Neural cell (in vitro differentiated cells): ENCODE results near the gene PRPS1L1.

ENCODE experiments used
- EP300 ChIP-seq: fragments of 450-650 bp; conservative IDR thresholded peaks from 2 replicates; pipeline ENCODE4 v1.6.1; 2014; ENCODE audit warnings: antibody characterized with exemption, mild to moderate bottlenecking, moderate library complexity; ENCODE audit not compliant: poor library complexity, severe bottlenecking
- EZH2 ChIP-seq: fragments of 200-600, 300-800 bp; shearing (Covaris generic), sonication (generic); IDR thresholded peaks from 2 replicates; pipeline ENCODE4 v1.6.1; 2014; ENCODE audit warnings: antibody characterized with exemption, low read length, borderline replicate concordance, mild to moderate bottlenecking; ENCODE audit not compliant: insufficient read depth, poor library complexity, severe bottlenecking
- MXI1 ChIP-seq: fragments of 450-650 bp; conservative IDR thresholded peaks from 2 replicates; pipeline ENCODE4 v1.6.1; 2014; ENCODE audit warnings: antibody characterized with exemption, mild to moderate bottlenecking; ENCODE audit not compliant: poor library complexity, severe bottlenecking
- POLR2AphosphoS5 ChIP-seq: IDR thresholded peaks from 2 replicates; pipeline ENCODE4 v1.6.1; 2012
- RAD21 ChIP-seq: fragments of 450-650 bp; conservative IDR thresholded peaks from 2 replicates; pipeline ENCODE4 v1.6.1; 2014; ENCODE audit warnings: antibody characterized with exemption, mild to moderate bottlenecking, moderate library complexity
- SMC3 ChIP-seq: fragments of 450-650 bp; conservative IDR thresholded peaks from 2 replicates; pipeline ENCODE4 v1.6.1; 2014; ENCODE audit warnings: antibody characterized with exemption, mild to moderate bottlenecking, moderate library complexity; ENCODE audit not compliant: poor library complexity
- TAF1 ChIP-seq: IDR thresholded peaks from 2 replicates; pipeline ENCODE4 v1.6.1; 2012; ENCODE audit warnings: low read depth
- TF ChIP-seq, protein P1 (sequence below): fragments of 450-650 bp; IDR thresholded peaks from 2 replicates; pipeline ENCODE4 v1.5.1; 2014; ENCODE audit warnings: antibody characterized with exemption, mild to moderate bottlenecking, moderate library complexity; ENCODE audit not compliant: poor library complexity, severe bottlenecking

GRCh38 chr7:18016547-18017444 lies 10.8 kb downstream of the PRPS1L1 start:
- TF ChIP-seq, protein P1, sequence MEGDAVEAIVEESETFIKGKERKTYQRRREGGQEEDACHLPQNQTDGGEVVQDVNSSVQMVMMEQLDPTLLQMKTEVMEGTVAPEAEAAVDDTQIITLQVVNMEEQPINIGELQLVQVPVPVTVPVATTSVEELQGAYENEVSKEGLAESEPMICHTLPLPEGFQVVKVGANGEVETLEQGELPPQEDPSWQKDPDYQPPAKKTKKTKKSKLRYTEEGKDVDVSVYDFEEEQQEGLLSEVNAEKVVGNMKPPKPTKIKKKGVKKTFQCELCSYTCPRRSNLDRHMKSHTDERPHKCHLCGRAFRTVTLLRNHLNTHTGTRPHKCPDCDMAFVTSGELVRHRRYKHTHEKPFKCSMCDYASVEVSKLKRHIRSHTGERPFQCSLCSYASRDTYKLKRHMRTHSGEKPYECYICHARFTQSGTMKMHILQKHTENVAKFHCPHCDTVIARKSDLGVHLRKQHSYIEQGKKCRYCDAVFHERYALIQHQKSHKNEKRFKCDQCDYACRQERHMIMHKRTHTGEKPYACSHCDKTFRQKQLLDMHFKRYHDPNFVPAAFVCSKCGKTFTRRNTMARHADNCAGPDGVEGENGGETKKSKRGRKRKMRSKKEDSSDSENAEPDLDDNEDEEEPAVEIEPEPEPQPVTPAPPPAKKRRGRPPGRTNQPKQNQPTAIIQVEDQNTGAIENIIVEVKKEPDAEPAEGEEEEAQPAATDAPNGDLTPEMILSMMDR = no peak
- TF ChIP-seq EP300 = no peak
- no peak for TF ChIP-seq RAD21
- TF ChIP-seq POLR2AphosphoS5 = no peak
- no peak for TF ChIP-seq TAF1
- TF ChIP-seq EZH2 = no peak
- no peak for TF ChIP-seq MXI1
- no peak for TF ChIP-seq SMC3
